AG04450 (cell line): ENCODE data around the gene HNRNPM. TPM values are rescaled to one million over a fixed set of nuclear protein-coding genes. Genes with fewer than 3 reads are reported as not detected.

ENCODE experiments used
- CTCF ChIA-PET: fragments of 300-600, 350-600 bp; formaldehyde crosslinking; extraction: SDS; loops from one replicate; lab custom pipeline; 2022; ENCODE audit warnings: antibody characterized with exemption, inconsistent platforms; lab: Charles Lee
- POLR2A ChIA-PET: fragments of 350-600 bp; formaldehyde crosslinking; extraction: SDS; loops from one replicate; lab custom pipeline; 2021; ENCODE audit warnings: antibody characterized with exemption, inconsistent platforms; lab: Yijun Ruan, JAX
- DNase-seq: peaks from one replicate; pipeline ENCODE4 v3.0.0-alpha.2; 2011; ENCODE audit warnings: low read depth, low spot score
- H3K27ac ChIP-seq: one replicate; pipeline ENCODE4 v1.5.1; 2012; ENCODE audit warnings: low read depth, low read length, control low read depth
- H3K27me3 ChIP-seq: one replicate; pipeline ENCODE4 v1.6.0; 2012; ENCODE audit warnings: low read length; ENCODE audit not compliant: control insufficient read depth, insufficient read depth
- H3K4me3 ChIP-seq: 2 replicates; pipeline ENCODE4 v1.5.1; 2011; ENCODE audit warnings: mild to moderate bottlenecking, low read depth, low read length, control low read depth
- H3K9me3 ChIP-seq: 2 replicates; pipeline ENCODE4 v1.5.1; 2012; ENCODE audit warnings: low read length; ENCODE audit not compliant: control insufficient read depth, insufficient read depth
- polyA plus RNA-seq: library from polyadenylated mRNA; depleted of rRNA; stranded (reverse); fragments of >200 nt; gene quantifications from 2 replicates; pipeline ENCODE4 v1.2.3, GENCODE V29; 2011
- TF ChIP-seq, protein P1 (sequence below): IDR thresholded peaks from 2 replicates; pipeline ENCODE4 v1.5.1; 2011; ENCODE audit warnings: low read depth, low read length, control low read depth, inconsistent platforms

Gene HNRNPM
- polyA plus RNA-seq, 1 experiment = 122 TPM

DNA sequence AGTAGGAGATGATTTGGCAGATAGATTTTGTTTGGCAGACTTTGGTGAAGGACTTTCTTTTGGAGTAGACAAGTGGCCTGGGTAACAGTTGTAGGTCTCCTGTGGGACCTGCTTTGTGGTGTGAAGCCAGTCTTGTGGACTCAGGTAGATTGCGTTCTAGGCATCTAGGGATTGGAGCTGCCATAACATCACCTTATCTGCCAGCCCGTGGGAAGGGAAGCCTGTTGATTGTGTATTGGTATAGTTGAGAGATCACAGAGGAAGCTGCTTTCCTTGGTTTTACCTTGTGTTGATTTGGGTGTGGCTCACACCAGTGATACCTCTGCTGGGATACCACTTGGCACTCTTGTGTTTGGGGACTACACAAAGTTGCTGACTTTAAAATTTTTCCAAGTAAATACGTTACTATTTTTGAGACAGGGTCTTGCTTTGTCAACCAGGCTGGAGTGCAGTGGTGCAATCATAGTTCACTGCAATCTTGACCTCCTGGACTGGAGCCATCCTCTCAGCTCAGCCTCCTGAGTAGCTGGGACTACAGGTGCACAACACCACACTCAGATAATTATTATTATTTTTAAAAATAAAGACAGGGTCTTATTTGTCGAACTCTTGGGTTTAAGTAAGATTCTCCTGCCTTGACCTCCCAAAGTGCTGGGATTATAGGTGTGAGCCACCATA, 7.8 kb downstream of the HNRNPM start:
- no peak for DNase-seq
- Histone ChIP-seq H3K4me3 (no peak overlapping the region), H3K27ac (no peak overlapping the region), H3K27me3 (no peaks in the 10 kb centered on the region), H3K9me3 (no peaks in the 10 kb centered on the region)
- POLR2A ChIA-PET = no interaction called here
- TF ChIP-seq, protein P1, sequence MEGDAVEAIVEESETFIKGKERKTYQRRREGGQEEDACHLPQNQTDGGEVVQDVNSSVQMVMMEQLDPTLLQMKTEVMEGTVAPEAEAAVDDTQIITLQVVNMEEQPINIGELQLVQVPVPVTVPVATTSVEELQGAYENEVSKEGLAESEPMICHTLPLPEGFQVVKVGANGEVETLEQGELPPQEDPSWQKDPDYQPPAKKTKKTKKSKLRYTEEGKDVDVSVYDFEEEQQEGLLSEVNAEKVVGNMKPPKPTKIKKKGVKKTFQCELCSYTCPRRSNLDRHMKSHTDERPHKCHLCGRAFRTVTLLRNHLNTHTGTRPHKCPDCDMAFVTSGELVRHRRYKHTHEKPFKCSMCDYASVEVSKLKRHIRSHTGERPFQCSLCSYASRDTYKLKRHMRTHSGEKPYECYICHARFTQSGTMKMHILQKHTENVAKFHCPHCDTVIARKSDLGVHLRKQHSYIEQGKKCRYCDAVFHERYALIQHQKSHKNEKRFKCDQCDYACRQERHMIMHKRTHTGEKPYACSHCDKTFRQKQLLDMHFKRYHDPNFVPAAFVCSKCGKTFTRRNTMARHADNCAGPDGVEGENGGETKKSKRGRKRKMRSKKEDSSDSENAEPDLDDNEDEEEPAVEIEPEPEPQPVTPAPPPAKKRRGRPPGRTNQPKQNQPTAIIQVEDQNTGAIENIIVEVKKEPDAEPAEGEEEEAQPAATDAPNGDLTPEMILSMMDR = no peak
- CTCF ChIA-PET = interaction anchor here (1.8 to 2.7 kb wide), 2 partner anchors 40 to 99 kb away, joined by 4 to 8 read pairs; partner anchors contain the start of gene MARCHF2

GRCh38 chr19:8453616-8454015, 8.8 kb downstream of the HNRNPM start:
- TF ChIP-seq, protein P1 = no peak
- Histone ChIP-seq H3K9me3 (no peaks in the 10 kb centered on the region), H3K27me3 (no peaks in the 10 kb centered on the region), H3K27ac (no peak overlapping the region), H3K4me3 (no peak overlapping the region)
- no peak for DNase-seq
- POLR2A ChIA-PET = interaction anchor here (0.5 kb wide), 1 partner anchor 96 kb away, joined by 5 read pairs; no protein-coding TSS in a partner anchor
- CTCF ChIA-PET = interaction anchor here (2.7 kb wide), 1 partner anchor 100 kb away, joined by 8 read pairs; no protein-coding TSS in a partner anchor

- CTCF ChIA-PET = interaction anchor here (2.7 kb wide), 1 partner anchor 100 kb away, joined by 8 read pairs; no protein-coding TSS in a partner anchor
- DNase-seq = no peak
- Histone ChIP-seq H3K4me3 (no peak overlapping the region), H3K27ac (no peak overlapping the region), H3K9me3 (no peaks in the 10 kb centered on the region), H3K27me3 (no peaks in the 10 kb centered on the region)
- TF ChIP-seq, protein P1 = no peak
- POLR2A ChIA-PET = no interaction called here
Measured at GRCh38 chr19:8454218-8454617, 9.4 kb downstream of the HNRNPM start.

- no peaks in the 10 kb centered on the region for H3K27me3 ChIP-seq
- no peak for DNase-seq
- TF ChIP-seq, protein P1 = no peak
- no peak overlapping the region for H3K4me3 ChIP-seq
- CTCF ChIA-PET = no interaction called here
- no peak overlapping the region for H3K27ac ChIP-seq
- POLR2A ChIA-PET = no interaction called here
- no peaks in the 10 kb centered on the region for H3K9me3 ChIP-seq
Measured at GRCh38 chr19:8455018-8455417, 10.2 kb downstream of the HNRNPM start.

- Histone ChIP-seq H3K27ac (no peak overlapping the region), H3K9me3 (no peaks in the 10 kb centered on the region), H3K27me3 (no peaks in the 10 kb centered on the region), H3K4me3 (no peak overlapping the region)
- DNase-seq = no peak
- ChIA-PET CTCF (interaction anchor here (0.7 to 1.6 kb wide), 8 partner anchors 9 to 108 kb away, joined by 3 to 11 read pairs (median 4); partner anchors contain the start of gene MARCHF2), POLR2A (interaction anchor here (0.7 kb wide), 1 partner anchor 89 kb away, joined by 7 read pairs; no protein-coding TSS in a partner anchor)
- TF ChIP-seq, protein P1 = no peak
Measured at GRCh38 chr19:8456064-8456463, 11.3 kb downstream of the HNRNPM start.
